ENCODE data around the gene LSM7.

The LSM7 gene

DNA sequence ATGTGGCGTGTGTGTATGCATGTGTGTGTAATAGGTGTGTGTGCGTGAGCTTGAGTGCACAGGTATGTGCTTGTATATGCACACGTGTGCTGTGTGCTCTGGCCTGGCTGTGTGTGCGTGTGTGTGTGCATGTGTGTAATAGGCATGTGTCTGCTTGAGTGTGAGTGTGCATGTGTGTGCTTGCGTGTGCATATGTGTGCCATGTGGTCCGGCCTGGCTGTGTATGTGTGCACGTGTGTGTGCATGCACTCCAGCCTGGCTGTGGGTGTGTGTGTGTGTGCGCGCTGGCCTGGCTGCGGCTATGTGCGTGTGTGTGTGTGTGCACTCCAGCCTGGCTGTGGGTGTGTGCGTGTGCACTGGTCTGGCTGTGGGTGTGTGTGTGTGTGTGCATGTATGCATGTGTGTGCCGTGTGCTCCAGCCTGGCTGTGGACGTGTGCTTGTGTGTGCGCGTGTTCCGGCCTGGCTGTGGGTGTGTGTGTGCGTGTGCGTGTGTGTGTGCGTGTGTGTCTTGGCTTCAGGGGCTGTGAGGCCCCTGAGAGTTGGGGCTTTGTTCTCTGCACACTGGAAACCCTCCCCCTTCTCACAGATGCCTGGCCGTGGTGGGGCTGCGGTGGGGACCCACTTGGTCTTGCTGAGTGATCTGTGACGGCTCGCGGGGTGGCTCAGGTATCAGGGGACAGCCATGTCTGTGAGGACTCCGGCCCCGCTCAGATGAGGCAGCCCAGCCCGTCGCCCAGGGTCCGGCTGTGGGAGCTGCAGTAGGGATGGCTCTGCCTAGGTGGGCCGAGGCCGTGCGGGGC is 8.3 kb upstream of the LSM7 start:
- DNase-seq, result no peak

DNA sequence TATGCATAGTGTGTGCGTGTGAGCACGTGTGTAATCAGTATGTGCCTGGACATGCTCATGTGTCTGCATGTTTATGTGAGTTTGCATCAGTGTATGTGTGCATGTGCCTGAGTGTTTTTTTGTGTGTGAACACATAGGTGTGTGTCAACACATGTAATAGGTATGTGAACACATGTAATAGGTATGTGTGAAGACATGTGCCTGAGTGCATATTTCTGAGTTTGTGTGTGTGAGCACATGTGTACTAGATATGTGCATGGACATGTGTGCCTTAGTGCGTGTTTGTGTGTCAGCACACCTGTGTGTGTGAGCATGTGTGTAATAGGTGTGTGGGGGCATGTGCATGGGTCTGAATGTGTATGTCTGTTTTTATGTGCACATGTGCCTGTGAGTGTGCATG is 7.5 kb upstream of the LSM7 start:
- no peak for DNase-seq

DNA sequence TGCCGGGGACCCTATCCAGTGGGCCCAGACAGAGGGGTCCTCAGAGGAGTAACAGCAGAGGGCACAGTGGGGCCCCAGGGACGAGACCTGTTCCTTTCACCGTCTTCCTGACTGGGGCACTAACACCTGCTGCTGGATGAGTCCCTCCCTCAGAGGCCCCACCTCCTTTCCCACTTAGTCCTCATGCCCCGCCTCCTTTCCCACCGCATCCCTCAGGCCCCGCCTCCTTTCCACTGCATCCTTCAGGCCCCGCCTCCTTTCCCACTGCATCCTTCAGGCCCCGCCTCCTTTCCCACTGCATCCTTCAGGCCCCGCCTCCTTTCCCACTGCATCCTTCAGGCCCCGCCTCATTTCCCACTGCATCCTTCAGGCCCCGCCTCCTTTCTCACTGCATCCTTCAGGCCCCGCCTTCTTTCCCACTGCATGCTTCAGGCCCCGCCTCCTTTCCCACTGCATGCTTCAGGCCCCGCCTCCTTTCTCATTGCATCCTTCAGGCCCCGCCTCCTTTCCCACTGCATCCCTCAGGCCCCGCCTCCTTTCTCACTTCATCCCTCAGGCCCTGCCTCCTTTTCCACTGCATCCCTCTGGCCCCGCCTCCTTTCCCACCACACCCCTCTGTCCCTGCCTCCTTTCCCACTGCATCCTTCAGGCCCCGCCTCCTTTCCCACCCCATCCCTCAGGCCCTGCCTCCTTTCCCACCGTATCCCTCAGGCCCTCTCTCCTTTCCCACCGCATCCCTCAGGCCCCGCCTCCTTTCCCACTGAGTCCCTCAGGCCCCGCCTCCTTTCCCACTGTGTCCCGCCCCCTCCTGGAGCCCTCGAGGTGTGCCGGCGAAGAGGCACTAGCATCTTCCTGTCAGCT is 6.8 kb upstream of the LSM7 start:
- DNase-seq, result no peak

DNA sequence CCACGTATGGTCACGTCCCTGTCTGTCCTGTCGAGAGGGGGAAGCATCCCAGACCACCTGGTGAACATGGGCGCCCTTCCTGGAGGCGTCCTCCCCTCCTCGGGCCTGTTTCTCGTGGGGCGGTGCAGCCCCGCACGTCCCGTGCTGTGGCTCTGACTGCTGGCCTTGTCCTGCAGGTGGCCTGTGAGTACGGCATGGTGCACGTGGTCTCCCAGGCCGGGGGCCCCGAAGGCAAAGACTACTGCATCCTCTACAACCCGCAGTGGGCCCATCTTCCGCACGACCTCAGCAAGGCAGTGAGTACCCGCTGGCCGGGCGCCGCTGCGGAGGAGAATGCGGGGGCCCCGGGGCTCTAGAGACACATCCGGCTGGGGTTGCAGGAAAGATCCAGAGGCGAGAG is 6.0 kb upstream of the LSM7 start:
- no peak for DNase-seq

DNA sequence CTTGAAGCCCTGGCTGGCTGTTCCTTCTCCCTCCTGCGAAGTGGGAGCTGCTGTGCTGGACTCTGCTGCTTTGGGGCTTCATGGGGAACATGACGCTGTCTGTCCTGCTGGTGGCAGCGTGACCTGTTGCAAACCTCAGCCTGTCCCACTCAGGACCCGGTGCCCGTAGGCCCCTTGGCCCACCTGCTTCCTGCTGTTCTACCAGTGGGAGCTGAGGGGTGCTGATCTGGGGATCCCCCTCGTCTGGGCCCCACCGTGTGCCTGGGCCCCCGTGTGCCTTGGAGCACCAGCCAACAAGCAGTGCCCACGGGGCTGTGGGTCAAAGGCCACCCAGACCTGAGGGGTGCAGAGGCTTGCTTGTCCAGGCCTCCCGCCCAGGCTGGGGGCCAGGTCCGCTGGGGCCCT is 5.4 kb upstream of the LSM7 start:
- DNase-seq, result no peak

DNA sequence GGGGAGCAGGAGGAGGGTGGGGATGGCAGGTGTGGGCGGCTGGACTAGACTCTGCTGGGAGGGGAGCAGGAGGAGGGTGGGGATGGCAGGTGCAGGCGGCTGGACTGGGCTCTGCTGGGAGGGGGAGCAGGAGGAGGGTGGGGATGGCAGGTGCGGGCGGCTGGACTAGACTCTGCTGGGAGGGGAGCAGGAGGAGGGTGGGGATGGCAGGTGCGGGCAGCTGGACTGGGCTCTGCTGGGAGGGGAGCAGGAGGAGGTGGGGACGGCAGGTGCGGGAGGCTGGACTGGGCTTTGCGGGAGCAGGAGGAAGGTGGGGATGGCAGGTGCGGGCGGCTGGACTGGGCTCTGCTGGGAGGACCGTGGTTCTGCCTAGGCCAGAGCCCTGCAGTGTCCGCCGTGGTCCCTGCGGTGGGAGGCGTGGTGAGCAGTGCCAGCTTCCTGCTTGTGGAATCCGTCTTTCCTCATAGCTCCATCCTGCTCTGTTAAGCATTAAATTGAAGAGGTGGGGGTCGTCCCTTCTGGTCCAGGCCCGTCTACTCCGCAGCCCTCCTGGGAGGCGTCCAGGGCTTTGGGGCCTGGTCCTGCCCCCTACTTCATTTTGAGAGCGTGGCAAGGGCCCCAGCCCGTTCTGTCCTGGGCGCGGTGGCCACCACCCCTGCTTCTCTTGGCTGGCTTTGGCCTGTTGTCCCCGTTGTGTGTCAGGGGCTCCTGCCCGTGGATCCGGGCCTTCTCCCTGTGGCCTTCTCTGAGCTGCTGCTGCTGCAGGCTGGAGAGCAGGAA is 4.8 kb upstream of the LSM7 start:
- DNase-seq, result no peak

DNA sequence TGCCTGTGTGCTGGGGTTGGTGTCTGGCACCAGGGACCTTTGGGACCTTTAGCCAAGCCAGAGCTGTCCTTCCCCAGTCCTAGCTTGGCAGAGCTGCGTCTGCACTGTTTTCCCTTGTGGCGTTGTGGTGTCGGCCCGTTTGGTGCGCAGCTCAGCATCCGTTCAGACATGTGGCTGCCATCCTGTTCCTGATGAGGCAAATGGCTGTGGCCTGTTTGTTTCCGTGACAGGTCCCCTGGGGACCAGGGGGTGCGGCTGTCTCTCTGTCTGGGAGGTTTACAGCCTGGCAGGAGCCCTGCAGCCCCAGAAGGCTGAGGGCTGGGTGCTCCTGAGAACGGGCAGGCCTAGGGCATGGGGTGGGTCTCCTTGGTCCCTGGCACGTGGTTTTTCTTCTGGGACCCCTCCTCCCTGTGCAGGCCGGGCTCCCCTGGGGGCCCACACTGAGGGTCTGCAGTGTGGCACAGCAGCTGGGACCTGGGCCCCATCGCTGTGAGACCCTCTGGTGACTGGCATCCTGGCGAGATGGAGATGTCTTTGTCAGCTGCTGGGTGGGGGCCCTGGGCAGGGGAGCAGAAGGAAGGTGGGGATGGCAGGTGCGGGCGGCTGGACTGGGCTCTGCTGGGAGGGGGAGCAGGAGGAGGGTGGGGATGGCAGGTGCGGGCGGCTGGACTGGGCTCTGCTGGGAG is 4.1 kb upstream of the LSM7 start:
- DNase-seq, result peak; percentile 60

DNA sequence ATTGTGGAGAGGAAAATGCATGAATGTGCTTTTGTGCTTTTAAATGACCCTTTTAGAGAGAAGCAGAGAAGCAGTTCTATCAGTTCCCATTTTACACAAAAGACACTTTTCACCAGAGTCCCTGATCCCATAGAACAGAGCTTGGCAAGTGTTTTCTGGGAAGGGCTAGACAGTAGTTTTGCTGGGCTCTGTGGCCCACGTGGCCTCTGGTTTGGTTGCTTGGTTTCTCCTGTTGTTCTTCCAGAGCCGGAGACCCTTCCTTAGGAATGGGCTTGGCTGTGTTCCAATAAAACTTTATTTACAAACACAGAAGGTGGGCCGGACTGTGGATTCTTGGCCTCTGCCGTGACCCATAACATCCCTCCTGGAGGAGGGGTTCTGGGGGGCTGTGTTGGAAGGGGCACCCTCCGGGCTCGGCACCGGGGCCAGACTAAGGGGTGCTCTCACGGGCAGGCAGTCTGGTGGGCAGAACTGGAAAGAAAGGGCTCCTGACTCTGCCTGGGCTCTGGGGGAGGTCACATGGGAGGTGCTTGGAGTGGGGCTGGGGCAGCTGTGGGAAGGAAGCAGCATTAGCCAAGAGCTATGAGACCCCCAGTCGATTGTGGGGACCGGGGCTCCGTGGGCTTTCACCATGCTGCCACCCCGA is 3.3 kb upstream of the LSM7 start:
- DNase-seq, result no peak

DNA sequence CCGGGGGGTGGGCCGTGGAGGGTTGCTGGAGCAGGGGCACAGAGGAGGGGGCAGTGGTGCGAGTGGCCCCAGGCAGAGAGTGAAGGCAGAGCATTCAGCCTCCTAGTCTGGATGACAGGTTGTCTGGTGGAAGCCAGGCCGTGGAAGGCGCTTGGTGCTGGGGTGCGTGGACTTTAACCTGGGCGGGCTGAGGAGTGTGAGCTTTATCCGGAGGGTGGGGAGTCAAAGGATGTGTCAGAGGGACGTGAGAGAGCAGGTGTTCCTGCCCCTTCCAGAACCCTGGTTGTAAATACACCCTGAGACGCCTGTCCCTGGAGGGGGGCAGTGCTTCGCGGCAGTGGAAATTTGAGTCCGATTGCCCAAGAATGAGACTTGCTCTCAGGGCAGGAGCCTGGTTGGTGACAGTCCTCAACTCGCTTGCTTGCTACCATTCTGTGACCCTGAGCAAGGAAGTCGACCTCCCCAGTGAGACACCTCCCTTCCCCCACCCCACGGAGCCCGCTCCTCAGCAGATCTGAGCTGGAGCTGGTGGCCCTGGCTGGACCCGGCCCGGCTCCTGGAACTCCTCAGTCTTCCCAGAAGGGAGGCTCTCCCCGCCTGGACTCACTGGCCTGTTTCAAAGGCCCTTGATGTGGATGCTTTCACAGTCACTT is 2.4 kb upstream of the LSM7 start:
- no peak for DNase-seq

DNA sequence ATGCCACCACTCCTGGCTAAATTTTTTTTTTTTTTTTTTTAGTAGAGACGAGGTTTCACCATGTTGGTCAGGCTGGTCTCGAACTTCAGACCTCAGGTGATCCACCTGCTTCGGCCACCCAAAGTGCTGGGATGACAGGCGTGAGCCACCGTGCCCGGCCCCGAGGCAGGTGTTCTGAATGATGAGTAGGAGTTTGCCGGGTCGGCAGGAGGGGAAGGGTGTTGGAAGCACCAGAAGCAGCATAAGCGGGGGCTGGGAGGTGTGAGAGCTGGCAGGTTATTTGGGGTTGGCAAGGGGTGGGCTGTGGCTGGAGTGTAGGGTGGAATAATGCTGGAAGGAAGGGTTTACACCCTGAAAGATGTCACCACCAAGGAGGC is 1.9 kb upstream of the LSM7 start:
- no peak for DNase-seq

DNA sequence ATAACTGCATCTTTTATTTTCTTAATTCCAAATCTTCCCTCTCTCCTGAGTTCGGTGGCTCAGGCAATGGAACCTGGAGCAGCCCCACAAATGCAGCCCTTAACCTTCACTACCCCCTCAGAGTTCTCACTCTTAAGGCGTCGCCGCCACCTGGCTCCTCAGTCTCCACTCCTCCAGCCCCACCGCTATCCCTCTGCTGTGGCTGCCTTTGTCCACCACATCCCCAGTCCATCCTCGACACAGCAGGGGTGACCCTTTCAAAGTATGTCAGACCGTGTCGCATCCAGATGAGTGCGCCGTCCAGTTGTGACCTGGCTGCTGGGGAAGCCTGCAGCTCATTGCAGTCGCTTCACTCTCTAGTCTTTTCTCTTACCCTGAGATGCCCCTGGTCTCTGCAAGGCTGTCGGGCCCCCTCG is 1.1 kb upstream of the LSM7 start:
- no peak for DNase-seq

DNA sequence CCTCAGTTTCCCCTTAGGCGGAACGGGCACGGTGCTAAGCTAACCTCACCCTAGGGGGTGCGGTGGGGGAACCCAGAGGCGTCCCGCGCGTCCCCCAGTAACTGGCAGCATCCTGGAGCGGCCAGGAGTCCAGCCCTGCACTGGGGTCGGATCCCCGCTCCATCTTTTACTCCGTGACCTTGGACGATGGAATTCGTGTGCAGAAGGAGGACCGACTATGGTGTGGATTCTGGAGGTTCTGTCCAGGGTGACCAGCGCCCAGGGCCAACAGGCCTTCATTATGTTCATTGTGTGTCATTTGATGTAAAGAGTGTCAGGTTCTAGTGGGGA is 728 bp upstream of the LSM7 start:
- DNase-seq, result no peak

DNA sequence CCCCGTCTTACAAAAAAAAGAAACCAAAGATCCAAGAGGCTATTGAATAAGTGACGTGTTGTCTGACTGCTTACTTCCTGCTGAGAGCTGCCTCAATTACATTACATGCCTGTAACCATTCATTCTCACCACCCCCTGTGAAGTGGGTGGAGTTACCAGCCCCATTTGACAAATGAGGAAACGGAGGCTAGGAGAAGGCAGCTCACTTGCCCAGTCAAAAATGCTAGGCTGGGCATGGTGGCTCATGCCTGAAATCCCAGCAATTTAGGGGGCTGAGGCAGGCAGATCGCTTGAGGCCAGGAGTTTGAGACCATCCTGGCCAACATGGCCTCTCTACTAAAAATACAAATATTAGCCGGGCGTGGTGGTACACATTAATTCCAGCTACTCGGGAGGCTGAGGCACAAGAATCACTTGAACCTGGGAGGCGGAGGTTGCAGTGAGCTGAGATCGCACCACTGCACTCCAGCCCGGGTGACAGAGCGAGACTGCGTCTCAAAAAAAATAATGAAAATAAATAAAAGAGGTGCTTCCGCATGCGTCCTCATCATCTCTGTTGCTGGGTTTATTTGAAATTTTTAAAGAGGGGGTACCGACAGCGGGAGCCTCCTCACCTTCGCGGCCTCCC is 499 bp downstream of the LSM7 start:
- DNase-seq, result no peak

DNA sequence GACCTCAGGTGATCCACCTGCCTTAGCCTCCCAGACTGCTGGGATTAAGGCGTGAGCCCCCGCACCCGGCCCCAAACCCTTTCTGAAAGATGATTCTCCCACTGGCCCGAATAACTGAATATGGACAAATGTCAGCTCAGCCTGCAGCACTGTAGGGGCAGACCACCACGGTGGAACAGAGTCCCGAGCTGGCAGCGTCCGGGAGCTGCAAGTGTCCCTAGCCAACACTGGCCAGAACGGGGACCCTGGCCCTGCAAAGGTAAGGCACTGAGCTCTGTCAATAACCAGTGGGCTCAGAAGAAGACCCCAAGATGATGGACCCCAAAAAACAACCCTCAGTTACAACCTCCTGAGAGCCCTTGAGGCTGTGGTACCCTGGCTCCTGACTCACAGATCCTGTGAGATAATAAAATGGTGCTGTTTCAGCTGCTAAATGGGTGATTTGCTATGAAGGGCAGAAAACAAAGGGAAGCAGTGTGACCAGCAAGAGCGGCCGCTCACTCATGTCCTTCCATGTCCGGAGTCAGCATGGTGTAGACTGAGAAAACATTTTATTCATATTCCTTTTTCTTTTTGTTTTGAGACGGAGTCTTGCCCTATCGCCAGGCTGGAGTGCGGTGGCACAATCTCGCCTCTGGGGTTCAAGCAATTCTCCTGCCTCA is 1.6 kb downstream of the LSM7 start:
- DNase-seq, result no peak

DNA sequence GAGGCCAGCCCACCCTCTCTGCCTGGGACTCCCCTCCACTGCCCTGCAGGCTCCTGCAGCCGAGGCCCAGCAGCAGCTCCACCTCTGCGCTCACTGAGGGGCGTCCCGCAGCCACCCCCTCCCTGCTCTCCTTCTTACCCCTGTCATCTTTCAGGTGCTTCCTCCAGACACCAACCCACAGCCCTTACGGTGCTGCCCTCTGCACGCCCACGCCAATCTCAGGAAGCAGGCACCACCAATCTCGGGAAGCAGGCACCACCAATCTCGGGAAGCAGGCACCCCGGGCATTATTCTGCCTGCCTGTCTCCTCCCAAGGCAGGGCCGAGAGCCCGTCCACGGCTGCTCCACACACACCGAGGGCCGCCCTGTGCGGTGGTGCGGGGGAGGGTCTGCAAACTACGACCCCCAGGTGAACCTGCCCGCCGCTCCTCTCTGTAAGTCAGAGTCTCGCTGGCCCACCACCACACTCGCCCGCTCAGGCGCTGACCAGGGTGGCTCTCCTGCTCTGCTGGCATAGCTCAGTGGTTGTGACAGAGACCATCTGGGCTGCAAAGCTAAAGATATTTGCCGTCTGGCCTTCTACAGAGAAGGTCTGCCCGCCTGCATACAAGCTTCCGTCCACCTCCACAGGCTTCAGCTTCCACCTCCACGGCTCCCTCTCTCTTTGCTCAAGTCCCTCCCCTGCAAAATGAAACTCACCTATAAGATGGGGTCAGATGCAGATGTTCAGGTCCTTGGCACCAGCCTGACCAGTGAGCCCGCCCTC is 2.9 kb downstream of the LSM7 start:
- DNase-seq, result no peak

DNA sequence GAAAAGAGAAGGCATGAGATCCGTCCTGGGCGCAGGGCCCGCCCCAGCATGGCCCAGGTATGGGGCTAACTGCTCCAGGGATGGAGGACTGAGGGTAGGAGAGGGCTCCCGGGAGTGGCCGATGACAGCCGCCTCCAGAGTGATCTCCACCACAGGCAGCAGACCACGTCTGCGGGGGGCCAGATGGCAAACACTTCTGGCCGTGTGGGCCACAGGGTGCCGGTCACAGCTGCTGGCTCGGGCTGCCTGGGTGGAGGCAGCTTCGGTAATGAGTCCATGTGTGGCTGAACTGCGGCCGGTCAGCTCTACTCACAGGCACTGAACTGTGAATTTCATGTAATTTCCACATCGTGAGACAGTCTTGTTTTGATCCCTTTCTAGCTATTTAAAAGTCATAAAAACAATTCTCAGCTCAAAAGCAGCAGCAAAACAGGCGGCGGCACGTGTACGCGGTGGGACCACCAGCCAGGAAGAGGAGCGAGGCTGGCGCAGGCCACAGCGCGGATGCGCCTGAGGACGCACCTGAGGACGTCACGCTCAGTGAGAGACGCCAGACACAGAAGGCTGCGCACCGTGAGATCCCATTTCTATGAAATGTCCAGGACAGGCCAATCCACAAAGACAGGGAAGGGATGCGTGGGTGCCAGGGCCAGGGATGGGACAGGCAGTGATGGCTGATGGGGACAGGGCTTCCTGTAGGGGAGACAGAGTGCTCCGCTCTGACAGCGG is 4.0 kb downstream of the LSM7 start:
- DNase-seq, result no peak

DNA sequence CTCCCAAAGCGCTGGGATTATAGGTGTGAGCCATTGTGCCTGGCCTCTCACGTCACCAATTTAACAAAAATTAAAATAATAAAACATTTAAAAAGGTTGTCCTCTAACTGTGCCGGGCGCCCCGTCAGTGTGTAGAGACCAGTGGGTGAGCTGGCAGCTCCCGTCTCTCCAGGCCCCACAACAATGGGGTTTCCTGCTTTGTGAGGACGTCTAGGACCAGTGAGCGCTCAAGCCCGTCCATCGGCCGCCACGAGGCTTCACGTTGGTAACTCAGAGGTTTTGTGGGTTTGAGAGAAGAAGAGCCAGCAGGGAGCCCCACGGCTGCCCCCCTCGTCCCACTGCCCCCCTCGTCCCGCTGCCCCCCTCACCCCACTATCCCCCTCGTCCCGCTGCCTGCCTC is 4.7 kb downstream of the LSM7 start:
- no peak for DNase-seq

DNA sequence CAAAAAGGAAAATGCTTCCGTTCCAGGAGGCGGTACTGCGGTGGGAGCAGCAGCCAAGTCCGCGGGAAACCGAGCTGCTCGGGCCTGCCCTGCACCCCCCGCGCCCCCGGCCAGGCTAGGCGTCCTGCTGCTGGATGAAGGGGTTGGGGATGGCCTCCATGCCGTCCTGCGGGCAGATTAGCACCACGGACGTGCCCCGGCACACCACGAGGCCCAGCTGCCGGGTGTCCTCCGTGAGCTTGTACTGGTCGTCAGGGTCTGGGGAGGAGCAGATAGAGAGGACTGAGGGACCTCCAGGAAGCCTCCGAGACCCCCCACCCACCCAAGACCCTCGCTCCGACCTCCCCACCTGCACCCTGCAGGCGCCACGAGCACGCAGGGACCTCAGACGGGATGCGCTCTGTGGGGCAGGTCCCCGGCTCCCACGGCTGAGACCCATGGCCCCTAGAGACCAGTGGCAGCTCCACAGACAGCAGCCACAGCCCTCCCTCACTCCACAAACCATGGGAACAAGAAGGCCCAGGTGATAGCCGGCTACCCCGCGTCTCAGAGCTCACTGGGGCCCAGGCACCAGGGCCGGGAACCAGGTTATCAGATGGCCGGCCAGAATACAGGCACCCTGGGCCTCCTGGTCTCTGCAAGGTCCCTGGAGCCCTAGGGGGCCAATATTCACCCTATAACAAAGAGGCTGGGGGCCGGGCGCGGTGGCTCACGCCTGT is 6.7 kb downstream of the LSM7 start:
- DNase-seq, result no peak

DNA sequence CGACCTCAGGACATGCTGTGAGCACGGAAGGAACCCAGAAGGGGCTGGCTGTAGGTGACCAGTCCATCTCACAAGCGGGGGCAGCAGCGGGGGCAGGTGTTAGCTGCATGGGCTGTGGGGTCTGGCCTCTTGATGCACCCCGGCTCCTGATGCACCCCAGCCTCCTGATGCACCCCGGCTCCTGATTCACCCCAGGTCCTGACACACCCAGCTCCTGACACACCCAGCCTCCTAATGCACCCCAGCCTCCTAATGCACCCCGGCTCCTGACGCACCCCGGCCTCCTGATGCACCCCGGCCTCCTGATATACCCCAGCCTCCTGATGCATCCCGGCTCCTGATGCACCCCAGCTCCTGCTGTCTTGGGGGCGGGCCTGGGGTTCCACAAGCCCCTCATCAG is 7.4 kb downstream of the LSM7 start:
- no peak for DNase-seq

Measured in NCI-H1436 treated with DMSO at 0.1 percent for 48 hours (cell line).